Kidney (tissue), 14 donors: Measurements from ENCODE around the gene COL4A4. TPM values are rescaled to one million over a fixed set of nuclear protein-coding genes. Genes with fewer than 3 reads are reported as not detected.

ENCODE experiments used
- DNase-seq, 5 donors: peaks; one replicate each; pipeline ENCODE4 v3.0.0-alpha.2; 2013 to 2020
- FAIRE-seq: peaks from 2 replicates; lab custom pipeline; 2012; peaks lifted over from hg19 to GRCh38; lab: Jason Lieb, UNC
- H3K27ac ChIP-seq, 2 donors: one replicate each; pipeline ENCODE4 v1.7.0; 2013; ENCODE audit warnings: low read depth in 2 of 2, low read length in 2 of 2, inconsistent platforms in 1 of 2
- H3K27me3 ChIP-seq: one replicate; pipeline ENCODE4 v1.7.1; 2013; ENCODE audit warnings: low read length, inconsistent platforms; ENCODE audit not compliant: control insufficient read depth, insufficient read depth
- H3K36me3 ChIP-seq, 3 donors: one replicate each; pipeline versions ENCODE4 v1.7.0 to v1.7.1; 2013; ENCODE audit warnings: low read length in 3 of 3, control low read depth in 1 of 3, inconsistent platforms in 1 of 3; ENCODE audit not compliant: insufficient read depth in 3 of 3, control insufficient read depth in 2 of 3
- H3K4me1 ChIP-seq, 3 donors: one replicate each; pipeline versions ENCODE4 v1.7.0 to v1.7.1; 2013; ENCODE audit warnings: low read length in 3 of 3, inconsistent platforms in 1 of 3, low read depth in 1 of 3; ENCODE audit not compliant: control insufficient read depth in 2 of 3, insufficient read depth in 2 of 3
- H3K4me3 ChIP-seq, 3 donors: one replicate each; pipeline versions ENCODE4 v1.7.0 to v1.8.1; 2013; ENCODE audit warnings: low read length in 3 of 3, control low read depth in 1 of 3, inconsistent platforms in 1 of 3
- H3K9ac ChIP-seq, 3 donors: one replicate each; pipeline versions ENCODE4 v1.7.0 to v1.7.1; 2013; ENCODE audit warnings: low read length in 3 of 3, control low read depth in 1 of 3, inconsistent platforms in 1 of 3
- H3K9me3 ChIP-seq, 3 donors: one replicate each; pipeline versions ENCODE4 v1.7.0 to v1.7.1; 2013; ENCODE audit warnings: low read length in 3 of 3, control low read depth in 1 of 3, inconsistent platforms in 1 of 3; ENCODE audit not compliant: control insufficient read depth in 2 of 3, insufficient read depth in 1 of 3
- CTCF ChIP-seq: IDR thresholded peaks from 3 replicates; pipeline ENCODE4 v1.5.1; 2012; ENCODE audit warnings: mild to moderate bottlenecking, moderate library complexity, borderline replicate concordance; ENCODE audit not compliant: insufficient read depth; ENCODE audit errors: extremely low read depth
- intact Hi-C: fragments of 100-400 bp; cut with DNase I; formaldehyde crosslinking; loops from one replicate; pipeline ENCODE4 v1.11.1; 2022
- polyA plus RNA-seq: library from polyadenylated mRNA; stranded (reverse); fragments of 350-450 nt; fragmentation: Illumina TruSeq; extraction: RNeasy Lipid Tissue Mini Kit (QIAGEN cat#74804); gene quantifications from one replicate; pipeline ENCODE4 v1.2.3, GENCODE V29; 2014; ENCODE audit warnings: low read depth, low replicate concordance; ENCODE audit not compliant: insufficient read depth
- total RNA-seq: library from RNA; stranded (reverse); fragmentation: NEBNext Ultra II Directional; extraction: Animal tissue kit (Norgen Biotek cat#: 25700); gene quantifications from one replicate; pipeline ENCODE4 v1.2.1, GENCODE V29; 2021
- donor health status: control.
- donor health status: control.
- donor health status: control.
- donor health status: control.
- donor health status: control.
- donor health status: DM: yes; HTN: yes; CAD: no.
- donor health status: Normal renal cell carcinoma (clear cell type).

The COL4A4 gene
- total and polyA plus RNA-seq, 2 donors from 2014 or later = 7.2 to 53.3 TPM

- Histone ChIP-seq H3K4me1 (no peaks in the 10 kb centered on the region), H3K4me3 (no peak overlapping the region), H3K27ac (no peak overlapping the region), H3K9me3 (no peaks in the 10 kb centered on the region), H3K27me3 (no peaks in the 10 kb centered on the region), H3K36me3 (peaks cover 0 to 11% (median 0%) of the 10 kb centered on the region in 3 donors), H3K9ac (no peak overlapping the region)
- intact Hi-C loops = no loop called here
- DNase-seq = no peak
- TF ChIP-seq CTCF = no peak
- no peak for FAIRE-seq
These were observed 153.6 kb downstream of the COL4A4 start for GRCh38 chr2:227010433-227010832.

GRCh38 chr2:227007940-227008339 is 156.1 kb downstream of the COL4A4 start:
- Histone ChIP-seq H3K27ac (no peak overlapping the region), H3K27me3 (no peaks in the 10 kb centered on the region), H3K4me1 (no peaks in the 10 kb centered on the region), H3K9ac (no peak overlapping the region), H3K4me3 (no peak overlapping the region), H3K9me3 (no peaks in the 10 kb centered on the region), H3K36me3 (peaks cover 0 to 11% (median 4%) of the 10 kb centered on the region in 3 donors)
- no peak for FAIRE-seq
- intact Hi-C loops = no loop called here
- no peak for DNase-seq
- no peak for TF ChIP-seq CTCF

GRCh38 chr2:227007148-227007547 is 156.9 kb downstream of the COL4A4 start:
- FAIRE-seq (no peak), DNase-seq (no peak)
- peaks cover 0 to 11% (median 4%) of the 10 kb centered on the region in 3 donors for H3K36me3 ChIP-seq
- no peaks in the 10 kb centered on the region for H3K27me3 ChIP-seq
- no peaks in the 10 kb centered on the region for H3K4me1 ChIP-seq
- H3K27ac ChIP-seq = no peak overlapping the region
- H3K4me3 ChIP-seq = no peak overlapping the region
- H3K9ac ChIP-seq = no peak overlapping the region
- TF ChIP-seq CTCF = no peak
- intact Hi-C loops = no loop called here
- no peaks in the 10 kb centered on the region for H3K9me3 ChIP-seq

GRCh38 chr2:227006189-227006897 is 157.7 kb downstream of the COL4A4 start:
- peaks cover 0 to 11% (median 4%) of the 10 kb centered on the region in 3 donors for H3K36me3 ChIP-seq
- H3K4me3 ChIP-seq = no peak overlapping the region
- no peak overlapping the region for H3K9ac ChIP-seq
- no peak for FAIRE-seq
- H3K27ac ChIP-seq = no peak overlapping the region
- no peaks in the 10 kb centered on the region for H3K4me1 ChIP-seq
- no peak for TF ChIP-seq CTCF
- no peaks in the 10 kb centered on the region for H3K9me3 ChIP-seq
- no peaks in the 10 kb centered on the region for H3K27me3 ChIP-seq
- intact Hi-C loops = no loop called here
- no peak for DNase-seq
